B cell (primary cell): ENCODE data around the gene RPA3.

Experiments
- EZH2 ChIP-seq: IDR thresholded peaks from 2 replicates; pipeline ENCODE4 v1.6.1; 2012; ENCODE audit warnings: borderline replicate concordance, low read depth, mild to moderate bottlenecking, moderate library complexity, low read length; ENCODE audit not compliant: insufficient read depth, poor library complexity, severe bottlenecking
- TF ChIP-seq, protein P1 (sequence below): fragments of 200-600 bp; IDR thresholded peaks from one replicate; pipeline ENCODE4 v1.8.0; 2022; ENCODE audit warnings: antibody characterized with exemption, mild to moderate bottlenecking

DNA sequence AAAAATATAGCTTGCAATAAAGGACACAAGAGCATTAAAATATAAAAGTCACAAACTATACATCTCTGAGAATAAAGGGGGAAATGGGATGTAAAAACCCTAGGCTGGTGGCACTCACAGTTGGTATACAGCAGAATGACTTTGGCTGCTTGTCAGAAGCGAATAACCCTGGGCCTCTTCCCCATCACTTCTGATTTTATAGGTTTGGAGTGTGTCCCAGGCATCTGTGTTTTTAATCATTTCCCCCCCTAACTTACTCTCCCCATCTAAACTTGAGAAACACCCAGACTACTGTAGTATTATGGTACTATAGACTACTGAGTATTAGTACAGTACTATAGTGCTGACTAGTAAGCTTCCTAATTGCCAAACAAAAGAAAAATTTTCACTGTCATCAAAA is 1.8 kb upstream of the RPA3 start:
- TF ChIP-seq, protein P1, sequence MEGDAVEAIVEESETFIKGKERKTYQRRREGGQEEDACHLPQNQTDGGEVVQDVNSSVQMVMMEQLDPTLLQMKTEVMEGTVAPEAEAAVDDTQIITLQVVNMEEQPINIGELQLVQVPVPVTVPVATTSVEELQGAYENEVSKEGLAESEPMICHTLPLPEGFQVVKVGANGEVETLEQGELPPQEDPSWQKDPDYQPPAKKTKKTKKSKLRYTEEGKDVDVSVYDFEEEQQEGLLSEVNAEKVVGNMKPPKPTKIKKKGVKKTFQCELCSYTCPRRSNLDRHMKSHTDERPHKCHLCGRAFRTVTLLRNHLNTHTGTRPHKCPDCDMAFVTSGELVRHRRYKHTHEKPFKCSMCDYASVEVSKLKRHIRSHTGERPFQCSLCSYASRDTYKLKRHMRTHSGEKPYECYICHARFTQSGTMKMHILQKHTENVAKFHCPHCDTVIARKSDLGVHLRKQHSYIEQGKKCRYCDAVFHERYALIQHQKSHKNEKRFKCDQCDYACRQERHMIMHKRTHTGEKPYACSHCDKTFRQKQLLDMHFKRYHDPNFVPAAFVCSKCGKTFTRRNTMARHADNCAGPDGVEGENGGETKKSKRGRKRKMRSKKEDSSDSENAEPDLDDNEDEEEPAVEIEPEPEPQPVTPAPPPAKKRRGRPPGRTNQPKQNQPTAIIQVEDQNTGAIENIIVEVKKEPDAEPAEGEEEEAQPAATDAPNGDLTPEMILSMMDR, result no peak
- TF ChIP-seq EZH2, result no peak
